Peyer's patch (tissue), 4 donors: ENCODE measurements around the gene WDR72. TPM values are rescaled to one million over a fixed set of nuclear protein-coding genes. Genes with fewer than 3 reads are reported as not detected.

Source experiments
- DNase-seq, 3 donors: peaks; one replicate each; pipeline ENCODE4 v3.0.0-alpha.2; 2017 to 2019
- H3K27ac ChIP-seq, 4 donors: fragments of 200-600 bp; sonication (generic); one replicate each; pipeline ENCODE4 v1.5.1; 2016 to 2019
- H3K27me3 ChIP-seq, 2 donors: fragments of 200-600 bp; sonication (generic); one replicate each; pipeline ENCODE4 v1.5.1; 2019
- H3K36me3 ChIP-seq, 3 donors: fragments of 200-600 bp; sonication (generic); one replicate each; pipeline ENCODE4 v1.5.1; 2016 to 2019
- H3K4me1 ChIP-seq, 4 donors: fragments of 200-600 bp; sonication (generic); one replicate each; pipeline ENCODE4 v1.5.1; 2016 to 2019
- H3K4me3 ChIP-seq, 4 donors: fragments of 200-600 bp; sonication (generic); 1 replicate in 3 of 4; 2 replicates in 1 of 4; pipeline ENCODE4 v1.5.1; 2016 to 2019; ENCODE audit warnings: mild to moderate bottlenecking in 1 of 4
- H3K9me3 ChIP-seq, 4 donors: fragments of 200-600 bp; sonication (generic); one replicate each; pipeline ENCODE4 v1.5.1; 2016 to 2019; ENCODE audit warnings: mild to moderate bottlenecking in 1 of 4
- CTCF ChIP-seq, 6 experiments: fragments of 450-650 bp in 4 of 6; fragments of 200-600 bp in 2 of 6; sonication (generic) in 1 of 6; IDR thresholded peaks; one replicate each; pipeline ENCODE4 v1.5.1; 2017 to 2019; ENCODE audit warnings: antibody characterized with exemption in 6 of 6, mild to moderate bottlenecking in 3 of 6, moderate library complexity in 1 of 6
- POLR2A ChIP-seq, 2 donors: fragments of 450-650 bp; IDR thresholded peaks; one replicate each; pipeline ENCODE4 v1.5.1; 2017; ENCODE audit warnings: antibody characterized with exemption in 2 of 2, mild to moderate bottlenecking in 2 of 2, moderate library complexity in 2 of 2
- total RNA-seq, 4 donors: library from RNA; depleted of rRNA; stranded (reverse); fragments of >200 nt; gene quantifications; one replicate each; pipeline ENCODE4 v1.1.0, GENCODE V29; 2016

The WDR72 gene
- total RNA-seq, 4 donors from 2014 or later = not detected

- TF ChIP-seq POLR2A (IDR thresholded peaks at IDR 0.05) (no peak), CTCF (IDR thresholded peaks at IDR 0.05) (no peak)
- Histone ChIP-seq H3K9me3 (no peaks in the 10 kb centered on the region), H3K27me3 (no peaks in the 10 kb centered on the region), H3K36me3 (no peaks in the 10 kb centered on the region), H3K4me3 (no peak overlapping the region), H3K27ac (no peak overlapping the region), H3K4me1 (no peaks in the 10 kb centered on the region)
- no peak for DNase-seq
These were observed 231.5 kb downstream of the WDR72 start for GRCh38 chr15:53527996-53528395.

GRCh38 chr15:53525894-53526293 is 233.6 kb downstream of the WDR72 start:
- H3K27ac ChIP-seq = no peak overlapping the region
- no peak for DNase-seq

GRCh38 chr15:53522991-53523390 is 236.5 kb downstream of the WDR72 start:
- no peak for TF ChIP-seq POLR2A (IDR thresholded peaks at IDR 0.05)
- TF ChIP-seq CTCF (IDR thresholded peaks at IDR 0.05) = no peak
- no peak for DNase-seq
- H3K27ac ChIP-seq = no peak overlapping the region
- H3K9me3 ChIP-seq = no peaks in the 10 kb centered on the region
- H3K4me3 ChIP-seq = no peak overlapping the region
- no peaks in the 10 kb centered on the region for H3K27me3 ChIP-seq
- H3K4me1 ChIP-seq = no peaks in the 10 kb centered on the region
- no peaks in the 10 kb centered on the region for H3K36me3 ChIP-seq

More at GRCh38 chr15:53525894-53526293, 233.6 kb downstream of the WDR72 start:
- Histone ChIP-seq H3K9me3 (no peaks in the 10 kb centered on the region), H3K27me3 (no peaks in the 10 kb centered on the region), H3K4me1 (no peaks in the 10 kb centered on the region), H3K36me3 (no peaks in the 10 kb centered on the region), H3K4me3 (no peak overlapping the region)
- TF ChIP-seq CTCF (IDR thresholded peaks at IDR 0.05) = no peak
- no peak for TF ChIP-seq POLR2A (IDR thresholded peaks at IDR 0.05)

GRCh38 chr15:53520996-53521395 is 238.5 kb downstream of the WDR72 start:
- no peaks in the 10 kb centered on the region for H3K4me1 ChIP-seq
- no peak overlapping the region for H3K4me3 ChIP-seq
- no peak overlapping the region for H3K27ac ChIP-seq
- H3K36me3 ChIP-seq = no peaks in the 10 kb centered on the region
- DNase-seq = no peak
- no peaks in the 10 kb centered on the region for H3K27me3 ChIP-seq
- TF ChIP-seq CTCF (IDR thresholded peaks at IDR 0.05) = no peak
- no peak for TF ChIP-seq POLR2A (IDR thresholded peaks at IDR 0.05)
- H3K9me3 ChIP-seq = no peaks in the 10 kb centered on the region

GRCh38 chr15:53513431-53513830 is 246.0 kb downstream of the WDR72 start:
- no peaks in the 10 kb centered on the region for H3K9me3 ChIP-seq
- H3K27me3 ChIP-seq = no peaks in the 10 kb centered on the region
- H3K36me3 ChIP-seq = no peaks in the 10 kb centered on the region
- H3K4me1 ChIP-seq = no peaks in the 10 kb centered on the region
- H3K27ac ChIP-seq = no peak overlapping the region
- TF ChIP-seq CTCF (IDR thresholded peaks at IDR 0.05) = no peak
- TF ChIP-seq POLR2A (IDR thresholded peaks at IDR 0.05) = no peak
- no peak for DNase-seq
- H3K4me3 ChIP-seq = no peak overlapping the region

- peak in 1 of 6 experiments; percentile 19 for TF ChIP-seq CTCF (IDR thresholded peaks at IDR 0.05)
- TF ChIP-seq POLR2A (IDR thresholded peaks at IDR 0.05) = no peak
- Histone ChIP-seq H3K27me3 (no peaks in the 10 kb centered on the region), H3K27ac (no peak overlapping the region), H3K9me3 (no peaks in the 10 kb centered on the region), H3K36me3 (no peaks in the 10 kb centered on the region), H3K4me3 (no peak overlapping the region), H3K4me1 (no peaks in the 10 kb centered on the region)
- DNase-seq = no peak
These were observed 247.4 kb downstream of the WDR72 start for GRCh38 chr15:53512029-53512428.
